NCI-H82 (cell line): Measurements from ENCODE around the gene HOXB9.

ENCODE experiments used
- DNase-seq: peaks from one replicate; lab custom pipeline; 2025; lab: John Stamatoyannopoulos, UW

HOXB9 gene

DNA sequence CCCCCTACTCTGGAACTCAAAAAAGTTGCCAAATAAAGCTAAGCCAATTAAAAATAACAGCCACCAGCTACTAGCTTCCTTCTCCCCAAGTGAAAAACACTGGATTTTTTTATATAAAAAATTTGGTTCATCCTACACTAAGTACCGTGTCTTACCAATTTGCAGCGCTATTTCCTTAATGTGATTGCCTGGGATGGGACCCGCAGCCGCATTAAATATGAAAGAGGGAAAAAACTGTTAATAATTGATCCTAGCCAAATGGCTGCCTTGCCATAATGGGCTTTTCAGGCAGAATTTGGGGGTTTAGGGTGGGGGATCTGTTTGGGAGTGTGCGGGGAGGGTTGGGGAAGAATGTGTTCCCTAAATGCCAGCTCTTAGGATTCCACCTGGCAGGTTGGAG lies 2.0 kb downstream of the HOXB9 start:
- DNase-seq: no peak

DNA sequence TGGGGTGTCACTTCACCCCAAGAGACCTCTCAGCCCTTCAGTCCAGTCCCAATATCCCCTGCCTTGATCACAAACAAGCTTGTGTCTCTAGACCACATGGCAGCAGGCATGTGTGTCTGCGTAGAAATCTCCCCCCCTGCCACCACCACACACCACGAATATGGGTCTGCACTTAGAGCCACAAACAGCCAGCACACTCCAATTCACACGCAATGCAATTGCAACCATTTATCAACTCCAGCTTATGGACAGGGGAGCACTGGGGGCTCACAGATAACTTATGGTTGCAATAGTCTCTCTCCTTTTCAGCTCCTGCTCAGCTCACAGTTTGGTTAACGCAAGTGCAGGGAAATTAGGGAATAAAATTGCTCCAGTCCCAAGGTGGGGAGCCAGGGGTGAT lies 2.6 kb downstream of the HOXB9 start:
- no peak for DNase-seq

- DNase-seq: no peak
Observed at GRCh38 chr17:48622857-48623256, 3.3 kb downstream of the HOXB9 start.

- no peak for DNase-seq
Observed at GRCh38 chr17:48621410-48622392, 4.5 kb downstream of the HOXB9 start.

- no peak for DNase-seq
Observed at GRCh38 chr17:48620461-48621139, 5.6 kb downstream of the HOXB9 start.

GRCh38 chr17:48619826-48620449 lies 6.2 kb downstream of the HOXB9 start:
- no peak for DNase-seq

GRCh38 chr17:48618256-48618896 lies 7.8 kb downstream of the HOXB9 start:
- DNase-seq: peak; percentile 86

DNA sequence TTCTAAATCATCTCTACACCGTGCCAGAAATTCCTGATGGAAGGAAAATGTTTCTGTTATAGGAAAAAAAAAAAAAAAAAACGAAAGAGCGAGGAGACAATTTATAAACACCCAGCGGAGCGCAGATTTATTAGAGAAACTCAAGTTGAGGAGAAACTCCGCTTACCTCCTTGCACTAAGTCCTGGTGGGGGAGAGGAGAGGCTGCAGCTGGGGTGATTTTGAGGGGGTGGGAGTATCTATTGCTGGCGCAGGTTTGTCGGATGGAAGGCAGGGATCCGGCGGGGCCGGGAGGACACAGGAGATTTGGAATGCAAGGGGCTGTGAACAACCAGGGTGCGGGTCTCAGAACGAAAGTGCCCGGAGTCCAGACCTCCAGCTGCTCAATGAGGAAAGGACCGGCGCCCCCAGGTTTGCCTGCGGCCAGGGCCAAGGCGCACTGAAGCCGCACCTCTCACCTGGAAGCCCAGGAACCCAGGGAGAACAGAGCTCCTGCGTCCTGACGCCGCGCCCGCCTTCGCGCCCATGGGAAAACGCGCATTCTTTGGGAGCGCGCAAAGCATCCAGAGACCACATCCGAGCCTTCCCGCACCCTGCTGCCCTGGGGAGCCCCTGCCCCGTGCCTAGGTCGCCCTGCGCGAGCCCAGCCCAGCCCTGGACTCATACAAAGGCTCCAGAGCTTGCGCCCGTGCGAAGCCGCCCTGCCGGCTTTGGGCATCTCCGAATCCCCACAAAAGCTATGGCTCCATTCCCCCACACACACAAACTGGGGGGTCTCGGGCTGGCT lies 8.5 kb downstream of the HOXB9 start:
- DNase-seq: no peak

- DNase-seq: no peak
Observed at GRCh38 chr17:48616717-48617470, 9.3 kb downstream of the HOXB9 start.

- DNase-seq: no peak
Observed at GRCh38 chr17:48615963-48616716, 10.0 kb downstream of the HOXB9 start.

DNA sequence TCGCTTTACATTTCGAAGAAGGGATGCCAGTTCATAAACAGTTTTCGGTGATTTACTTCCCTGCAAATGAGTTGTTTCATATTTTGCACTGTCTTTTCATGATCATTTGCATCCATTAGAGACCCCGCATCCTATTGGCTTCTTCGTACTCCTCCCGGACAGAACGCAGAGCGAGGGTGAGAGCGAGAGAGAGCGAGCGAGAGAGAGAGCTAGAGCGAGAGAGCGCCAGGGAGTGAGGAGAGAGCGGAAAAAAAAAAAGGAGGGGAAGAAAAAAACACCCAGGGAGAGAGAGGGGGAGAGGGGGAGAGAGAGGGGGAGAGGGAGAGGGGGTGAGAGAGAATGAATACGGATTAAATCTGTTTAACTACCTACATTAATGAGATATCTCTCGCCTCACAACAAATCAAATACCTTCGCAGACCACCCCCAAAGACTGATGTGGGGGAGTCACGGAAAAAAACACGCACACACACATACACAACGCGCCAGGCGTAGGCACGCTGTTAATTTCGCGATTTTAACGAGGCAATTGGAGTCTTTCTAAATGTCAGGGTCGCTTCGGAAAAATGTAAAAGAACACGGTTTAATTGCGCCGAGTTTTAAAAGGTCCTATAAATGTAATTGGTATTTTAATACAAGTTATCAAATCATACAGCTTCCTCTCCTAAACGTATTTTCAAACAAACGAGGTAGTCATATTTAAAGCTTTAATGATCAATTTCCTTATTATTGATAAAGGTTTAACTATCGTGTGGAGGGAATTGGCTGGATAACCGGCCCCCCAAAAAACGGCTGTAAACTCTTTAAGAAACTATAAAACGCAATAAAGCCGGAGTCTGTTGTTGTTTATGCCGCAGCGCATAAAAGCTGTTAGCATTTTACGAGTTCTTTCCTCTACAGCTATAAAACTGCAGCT lies 10.9 kb downstream of the HOXB9 start, which contains the start of gene HOXB8:
Gene HOXB8 (minus strand): TSS at position 246 of the 916 bp plus-strand sequence. CDS start 588 bp downstream, outside the sequence.
- no peak for DNase-seq

DNA sequence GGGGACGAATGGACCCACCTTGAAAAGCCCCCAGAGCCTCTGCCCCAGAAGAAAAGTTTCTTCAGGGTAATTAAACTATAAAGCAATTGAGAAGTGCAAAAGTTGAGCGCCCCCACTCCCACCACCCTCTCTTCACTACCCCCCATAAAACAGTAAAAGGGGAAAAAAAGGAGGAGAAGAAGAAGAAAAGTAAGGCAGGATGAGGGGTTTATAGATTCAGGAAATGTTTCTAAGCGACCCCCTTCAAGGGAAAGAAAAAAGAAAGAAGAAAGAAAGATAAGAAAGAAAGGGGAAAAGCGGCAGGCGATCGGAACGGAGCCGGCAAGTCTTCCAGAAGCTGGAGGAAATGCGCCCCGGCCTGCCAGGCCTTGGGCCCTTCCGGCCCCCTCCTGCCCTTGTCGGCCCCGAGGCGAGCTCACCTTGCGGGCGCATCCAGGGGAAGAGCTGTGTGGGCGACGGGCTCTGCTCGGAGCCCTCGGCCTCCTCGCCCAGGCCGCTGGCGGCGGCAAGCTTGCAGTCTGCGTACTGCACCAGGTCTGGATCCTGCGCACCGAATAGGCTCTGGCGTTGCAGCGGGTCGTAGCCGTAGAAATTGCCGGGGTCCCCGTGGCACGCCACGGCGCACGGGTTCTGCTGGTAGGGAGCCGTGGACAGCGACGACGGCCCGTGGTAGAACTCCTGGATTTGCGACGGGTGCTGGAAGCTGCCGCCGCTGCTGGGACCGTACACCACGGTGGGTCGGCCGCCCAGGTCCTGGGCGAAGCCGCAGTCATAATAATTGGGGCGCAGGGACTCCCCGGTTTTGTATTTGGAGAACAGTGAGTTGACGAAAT lies 12.1 kb downstream of the HOXB9 start:
- peak; percentile 20 for DNase-seq

- peak; percentile 66 for DNase-seq
Observed at GRCh38 chr17:48612854-48613691, 13.1 kb downstream of the HOXB9 start.

DNA sequence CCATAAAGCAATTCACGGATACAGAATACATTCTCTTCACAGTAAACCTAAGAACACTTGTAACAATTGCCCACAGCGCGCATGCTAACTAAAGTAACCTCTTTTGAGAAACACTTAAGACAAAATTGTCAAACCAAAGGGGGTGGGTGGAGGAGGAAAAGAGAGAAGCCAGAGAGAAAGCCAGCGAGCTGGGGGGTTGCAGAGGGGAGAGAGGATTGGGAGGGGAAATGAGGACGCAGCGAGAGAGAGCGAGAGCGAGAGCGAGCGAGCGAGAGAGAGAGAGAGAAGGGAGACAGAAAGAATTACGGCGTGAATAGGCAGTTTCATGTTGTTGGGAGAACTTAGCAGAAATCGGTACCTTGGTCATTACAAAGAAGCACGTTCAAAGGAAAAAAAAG lies 13.7 kb downstream of the HOXB9 start:
- no peak for DNase-seq

GRCh38 chr17:48611681-48612455 lies 14.3 kb downstream of the HOXB9 start:
- DNase-seq: no peak

DNA sequence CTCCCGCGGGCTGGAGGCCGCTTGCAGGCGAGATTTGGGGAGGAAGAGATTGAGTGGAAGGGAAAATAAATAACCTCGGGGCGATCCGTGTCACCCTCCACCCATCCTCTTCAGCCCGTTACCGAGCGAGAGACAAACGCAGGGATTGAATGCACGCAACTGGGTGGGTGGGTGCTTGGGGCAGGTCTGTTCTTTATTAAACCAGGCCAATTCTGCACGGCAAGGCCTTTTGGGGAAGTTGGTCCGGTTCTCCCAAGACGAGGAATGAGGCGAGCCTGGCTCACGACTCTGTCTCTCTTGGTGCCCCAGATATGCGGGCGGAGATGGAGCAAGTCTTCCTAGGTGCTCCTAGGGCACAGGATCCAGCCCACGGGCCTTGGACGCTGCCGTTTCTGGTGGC lies 14.9 kb downstream of the HOXB9 start:
- no peak for DNase-seq
